Kidney (tissue), 14 donors: Measurements from ENCODE around the gene GSG1L. TPM values are rescaled to one million over a fixed set of nuclear protein-coding genes. Genes with fewer than 3 reads are reported as not detected.

ENCODE experiments used
- DNase-seq, 5 donors: peaks; one replicate each; pipeline ENCODE4 v3.0.0-alpha.2; 2013 to 2020
- FAIRE-seq: peaks from 2 replicates; lab custom pipeline; 2012; peaks lifted over from hg19 to GRCh38; lab: Jason Lieb, UNC
- H3K27ac ChIP-seq, 2 donors: one replicate each; pipeline ENCODE4 v1.7.0; 2013; ENCODE audit warnings: low read depth in 2 of 2, low read length in 2 of 2, inconsistent platforms in 1 of 2
- H3K27me3 ChIP-seq: one replicate; pipeline ENCODE4 v1.7.1; 2013; ENCODE audit warnings: low read length, inconsistent platforms; ENCODE audit not compliant: control insufficient read depth, insufficient read depth
- H3K36me3 ChIP-seq, 3 donors: one replicate each; pipeline versions ENCODE4 v1.7.0 to v1.7.1; 2013; ENCODE audit warnings: low read length in 3 of 3, control low read depth in 1 of 3, inconsistent platforms in 1 of 3; ENCODE audit not compliant: insufficient read depth in 3 of 3, control insufficient read depth in 2 of 3
- H3K4me1 ChIP-seq, 3 donors: one replicate each; pipeline versions ENCODE4 v1.7.0 to v1.7.1; 2013; ENCODE audit warnings: low read length in 3 of 3, inconsistent platforms in 1 of 3, low read depth in 1 of 3; ENCODE audit not compliant: control insufficient read depth in 2 of 3, insufficient read depth in 2 of 3
- H3K4me3 ChIP-seq, 3 donors: one replicate each; pipeline versions ENCODE4 v1.7.0 to v1.8.1; 2013; ENCODE audit warnings: low read length in 3 of 3, control low read depth in 1 of 3, inconsistent platforms in 1 of 3
- H3K9ac ChIP-seq, 3 donors: one replicate each; pipeline versions ENCODE4 v1.7.0 to v1.7.1; 2013; ENCODE audit warnings: low read length in 3 of 3, control low read depth in 1 of 3, inconsistent platforms in 1 of 3
- H3K9me3 ChIP-seq, 3 donors: one replicate each; pipeline versions ENCODE4 v1.7.0 to v1.7.1; 2013; ENCODE audit warnings: low read length in 3 of 3, control low read depth in 1 of 3, inconsistent platforms in 1 of 3; ENCODE audit not compliant: control insufficient read depth in 2 of 3, insufficient read depth in 1 of 3
- intact Hi-C: fragments of 100-400 bp; cut with DNase I; formaldehyde crosslinking; loops from one replicate; pipeline ENCODE4 v1.11.1; 2022
- polyA plus RNA-seq: library from polyadenylated mRNA; stranded (reverse); fragments of 350-450 nt; fragmentation: Illumina TruSeq; extraction: RNeasy Lipid Tissue Mini Kit (QIAGEN cat#74804); gene quantifications from one replicate; pipeline ENCODE4 v1.2.3, GENCODE V29; 2014; ENCODE audit warnings: low read depth, low replicate concordance; ENCODE audit not compliant: insufficient read depth
- total RNA-seq: library from RNA; stranded (reverse); fragmentation: NEBNext Ultra II Directional; extraction: Animal tissue kit (Norgen Biotek cat#: 25700); gene quantifications from one replicate; pipeline ENCODE4 v1.2.1, GENCODE V29; 2021
- TF ChIP-seq, protein P1 (sequence below): IDR thresholded peaks from 3 replicates; pipeline ENCODE4 v1.5.1; 2012; ENCODE audit warnings: mild to moderate bottlenecking, moderate library complexity, borderline replicate concordance; ENCODE audit not compliant: insufficient read depth; ENCODE audit errors: extremely low read depth
- donor health status: control.
- donor health status: control.
- donor health status: control.
- donor health status: control.
- donor health status: control.
- donor health status: DM: yes; HTN: yes; CAD: no.
- donor health status: Normal renal cell carcinoma (clear cell type).

Gene GSG1L
- total and polyA plus RNA-seq, 2 donors from 2014 or later: not detected

DNA sequence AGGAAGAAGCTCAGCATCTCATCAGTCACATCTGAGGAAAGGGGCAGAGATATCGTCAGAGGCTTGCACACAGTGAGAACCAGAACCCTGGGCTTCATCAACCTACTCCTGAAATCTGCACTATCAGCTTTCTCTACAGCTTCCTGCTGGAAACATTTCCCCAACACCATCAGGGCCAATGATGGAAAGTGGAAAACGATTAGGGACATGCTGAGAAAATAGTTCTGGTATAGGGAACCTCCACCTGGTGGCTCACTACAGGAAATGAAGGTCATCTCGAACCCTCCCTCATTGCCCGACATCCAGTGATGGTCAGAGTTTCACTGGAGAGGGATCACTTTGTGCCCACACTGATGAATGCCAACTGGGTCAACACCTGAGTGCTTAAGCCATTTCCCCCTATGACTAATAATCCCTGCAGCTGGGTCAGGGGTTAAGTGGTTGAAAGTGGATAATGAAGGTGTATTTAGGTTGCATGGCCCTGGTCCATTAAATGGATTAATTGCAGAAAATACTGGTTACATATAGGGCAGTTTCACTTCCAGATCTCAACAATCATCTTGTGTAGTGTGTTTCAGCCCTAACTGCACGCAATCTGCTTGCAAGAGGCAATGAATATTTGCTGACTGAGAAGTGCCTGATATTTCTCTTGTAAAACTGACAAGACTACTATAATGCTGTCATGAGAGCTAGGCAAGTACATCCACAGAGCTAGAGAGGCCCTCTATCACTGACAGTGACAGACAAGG is 43.1 kb upstream of the GSG1L start:
- DNase-seq (no peak), FAIRE-seq (no peak)
- intact Hi-C loops: no loop called here
- Histone ChIP-seq H3K9me3 (no peaks in the 10 kb centered on the region), H3K4me1 (no peaks in the 10 kb centered on the region), H3K27me3 (no peaks in the 10 kb centered on the region), H3K4me3 (no peak overlapping the region), H3K9ac (no peak overlapping the region), H3K36me3 (peaks cover 11 to 69% (median 56%) of the 10 kb centered on the region in 3 donors), H3K27ac (no peak overlapping the region)
- TF ChIP-seq, protein P1, sequence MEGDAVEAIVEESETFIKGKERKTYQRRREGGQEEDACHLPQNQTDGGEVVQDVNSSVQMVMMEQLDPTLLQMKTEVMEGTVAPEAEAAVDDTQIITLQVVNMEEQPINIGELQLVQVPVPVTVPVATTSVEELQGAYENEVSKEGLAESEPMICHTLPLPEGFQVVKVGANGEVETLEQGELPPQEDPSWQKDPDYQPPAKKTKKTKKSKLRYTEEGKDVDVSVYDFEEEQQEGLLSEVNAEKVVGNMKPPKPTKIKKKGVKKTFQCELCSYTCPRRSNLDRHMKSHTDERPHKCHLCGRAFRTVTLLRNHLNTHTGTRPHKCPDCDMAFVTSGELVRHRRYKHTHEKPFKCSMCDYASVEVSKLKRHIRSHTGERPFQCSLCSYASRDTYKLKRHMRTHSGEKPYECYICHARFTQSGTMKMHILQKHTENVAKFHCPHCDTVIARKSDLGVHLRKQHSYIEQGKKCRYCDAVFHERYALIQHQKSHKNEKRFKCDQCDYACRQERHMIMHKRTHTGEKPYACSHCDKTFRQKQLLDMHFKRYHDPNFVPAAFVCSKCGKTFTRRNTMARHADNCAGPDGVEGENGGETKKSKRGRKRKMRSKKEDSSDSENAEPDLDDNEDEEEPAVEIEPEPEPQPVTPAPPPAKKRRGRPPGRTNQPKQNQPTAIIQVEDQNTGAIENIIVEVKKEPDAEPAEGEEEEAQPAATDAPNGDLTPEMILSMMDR: no peak

DNA sequence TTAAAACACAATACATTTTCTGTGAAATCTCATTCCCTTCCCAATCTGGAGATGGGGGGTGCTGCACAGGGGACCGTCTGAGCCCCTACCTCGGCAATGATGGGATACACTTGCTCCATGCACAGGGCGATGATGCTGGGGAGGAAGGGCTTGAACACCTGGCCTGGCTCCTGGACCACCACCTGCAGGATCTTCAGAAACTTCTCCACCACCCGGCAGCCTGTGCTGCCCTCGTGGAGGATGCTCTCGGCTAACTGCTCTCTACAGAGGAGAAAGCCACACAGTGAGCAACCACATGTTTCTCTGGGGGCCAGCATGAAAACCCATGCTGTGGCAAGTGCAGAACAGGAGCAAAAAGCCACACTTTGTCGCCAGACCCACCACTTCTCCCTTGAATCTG is 42.4 kb upstream of the GSG1L start:
- TF ChIP-seq, protein P1: no peak
- FAIRE-seq: no peak

DNA sequence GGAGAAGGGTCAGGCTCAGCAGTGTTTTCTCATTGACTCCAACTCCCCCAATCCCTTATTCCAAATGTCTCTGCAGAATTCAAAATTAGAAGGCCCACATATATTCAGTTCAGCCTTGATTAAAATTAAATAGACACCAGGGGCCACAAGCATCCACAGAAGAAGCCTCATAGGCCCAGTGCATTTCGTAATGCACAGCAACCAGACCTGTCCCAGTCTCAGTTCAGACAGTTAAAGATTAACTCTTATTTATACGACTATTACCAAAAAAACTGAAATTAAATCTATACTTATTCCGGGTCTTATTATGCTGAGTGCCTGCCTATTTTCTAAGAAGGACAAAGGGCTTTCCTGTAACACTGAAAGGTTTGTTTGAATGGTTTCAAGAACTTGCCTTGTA is 41.8 kb upstream of the GSG1L start:
- no peaks in the 10 kb centered on the region for H3K27me3 ChIP-seq
- H3K27ac ChIP-seq: no peak overlapping the region
- no peaks in the 10 kb centered on the region for H3K4me1 ChIP-seq
- no peak overlapping the region for H3K9ac ChIP-seq
- TF ChIP-seq, protein P1: no peak
- DNase-seq: no peak
- H3K4me3 ChIP-seq: no peak overlapping the region
- H3K9me3 ChIP-seq: no peaks in the 10 kb centered on the region
- intact Hi-C loops: no loop called here
- H3K36me3 ChIP-seq: peaks cover 11 to 82% (median 59%) of the 10 kb centered on the region in 3 donors
- FAIRE-seq: no peak

More for the DNA sequence above, 42.4 kb upstream of the GSG1L start:
- no peak overlapping the region for H3K4me3 ChIP-seq
- H3K9me3 ChIP-seq: no peaks in the 10 kb centered on the region
- no peak overlapping the region for H3K27ac ChIP-seq
- no peaks in the 10 kb centered on the region for H3K4me1 ChIP-seq
- intact Hi-C loops: no loop called here
- H3K27me3 ChIP-seq: no peaks in the 10 kb centered on the region
- DNase-seq: no peak
- peaks cover 11 to 76% (median 63%) of the 10 kb centered on the region in 3 donors for H3K36me3 ChIP-seq
- H3K9ac ChIP-seq: no peak overlapping the region
